Neural cell (in vitro differentiated cells): ENCODE data around the gene RAB40B.

Experiments
- CTCF ChIP-seq: fragments of 450-650 bp; IDR thresholded peaks from 2 replicates; pipeline ENCODE4 v1.5.1; 2014; ENCODE audit warnings: antibody characterized with exemption, mild to moderate bottlenecking, moderate library complexity; ENCODE audit not compliant: poor library complexity, severe bottlenecking
- EP300 ChIP-seq: fragments of 450-650 bp; conservative IDR thresholded peaks from 2 replicates; pipeline ENCODE4 v1.6.1; 2014; ENCODE audit warnings: antibody characterized with exemption, mild to moderate bottlenecking, moderate library complexity; ENCODE audit not compliant: poor library complexity, severe bottlenecking
- EZH2 ChIP-seq: fragments of 200-600, 300-800 bp; shearing (Covaris generic), sonication (generic); IDR thresholded peaks from 2 replicates; pipeline ENCODE4 v1.6.1; 2014; ENCODE audit warnings: antibody characterized with exemption, low read length, borderline replicate concordance, mild to moderate bottlenecking; ENCODE audit not compliant: insufficient read depth, poor library complexity, severe bottlenecking
- POLR2AphosphoS5 ChIP-seq: IDR thresholded peaks from 2 replicates; pipeline ENCODE4 v1.6.1; 2012
- RAD21 ChIP-seq: fragments of 450-650 bp; conservative IDR thresholded peaks from 2 replicates; pipeline ENCODE4 v1.6.1; 2014; ENCODE audit warnings: antibody characterized with exemption, mild to moderate bottlenecking, moderate library complexity
- REST ChIP-seq: IDR thresholded peaks from 2 replicates; pipeline ENCODE4 v1.6.1; 2012; ENCODE audit warnings: borderline replicate concordance
- SMC3 ChIP-seq: fragments of 450-650 bp; conservative IDR thresholded peaks from 2 replicates; pipeline ENCODE4 v1.6.1; 2014; ENCODE audit warnings: antibody characterized with exemption, mild to moderate bottlenecking, moderate library complexity; ENCODE audit not compliant: poor library complexity
- TAF1 ChIP-seq: IDR thresholded peaks from 2 replicates; pipeline ENCODE4 v1.6.1; 2012; ENCODE audit warnings: low read depth

- TF ChIP-seq CTCF (no peak), EP300 (no peak), EZH2 (no peak), SMC3 (no peak), REST (no peak), POLR2AphosphoS5 (no peak), TAF1 (no peak), RAD21 (no peak)
Measured at GRCh38 chr17:82685291-82685690, 13.2 kb downstream of the RAB40B start.
